Epidermal melanocyte (primary cell): Measurements from ENCODE around the gene UTF1.
A peak's percentile ranks its signal among the peaks of the same experiment; 100 is the strongest.

ENCODE experiments used
- DNase-seq: peaks from one replicate; pipeline ENCODE4 v3.0.0; 2011; ENCODE audit warnings: low spot score; ENCODE audit not compliant: insufficient read length

UTF1 gene

GRCh38 chr10:133245439-133246235 lies 15.6 kb downstream of the UTF1 start:
- DNase-seq, result no peak

- no peak for DNase-seq
These were observed 16.2 kb downstream of the UTF1 start for GRCh38 chr10:133246236-133246626.

DNA sequence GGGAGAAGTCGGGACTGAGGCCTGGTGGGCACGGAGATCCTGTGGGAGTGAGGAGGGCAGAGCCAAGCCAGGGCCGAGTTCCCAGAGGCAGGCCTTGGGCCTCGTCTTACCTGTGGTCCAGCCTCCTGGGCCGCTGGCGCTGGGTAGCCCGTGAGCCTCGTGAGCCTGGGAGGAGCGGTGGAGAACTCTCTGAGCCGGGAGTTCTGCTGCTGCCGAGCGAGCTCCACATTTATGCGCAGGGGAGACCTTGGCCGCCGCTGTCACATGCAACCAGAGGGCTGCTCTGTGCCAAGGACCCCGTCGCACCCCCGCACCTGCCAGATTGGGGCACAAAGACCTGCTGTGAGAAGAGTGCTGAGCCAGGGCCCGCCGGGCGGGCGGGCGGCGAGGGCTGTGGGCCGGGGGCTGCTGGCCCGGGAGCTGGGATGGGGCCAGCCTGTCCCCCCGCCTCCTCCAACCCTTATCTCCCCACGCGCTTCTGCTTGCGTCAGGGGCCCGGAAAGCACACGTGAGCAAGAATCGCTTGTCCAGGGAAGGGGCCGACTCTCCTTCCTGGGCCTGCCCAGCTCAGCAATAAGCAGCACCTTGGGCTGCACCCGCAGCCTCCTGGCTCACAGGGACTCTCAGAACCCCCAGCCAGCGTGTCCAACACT lies 17.8 kb downstream of the UTF1 start:
- no peak for DNase-seq

- no peak for DNase-seq
These were observed 18.3 kb downstream of the UTF1 start for GRCh38 chr10:133248334-133248715.

DNA sequence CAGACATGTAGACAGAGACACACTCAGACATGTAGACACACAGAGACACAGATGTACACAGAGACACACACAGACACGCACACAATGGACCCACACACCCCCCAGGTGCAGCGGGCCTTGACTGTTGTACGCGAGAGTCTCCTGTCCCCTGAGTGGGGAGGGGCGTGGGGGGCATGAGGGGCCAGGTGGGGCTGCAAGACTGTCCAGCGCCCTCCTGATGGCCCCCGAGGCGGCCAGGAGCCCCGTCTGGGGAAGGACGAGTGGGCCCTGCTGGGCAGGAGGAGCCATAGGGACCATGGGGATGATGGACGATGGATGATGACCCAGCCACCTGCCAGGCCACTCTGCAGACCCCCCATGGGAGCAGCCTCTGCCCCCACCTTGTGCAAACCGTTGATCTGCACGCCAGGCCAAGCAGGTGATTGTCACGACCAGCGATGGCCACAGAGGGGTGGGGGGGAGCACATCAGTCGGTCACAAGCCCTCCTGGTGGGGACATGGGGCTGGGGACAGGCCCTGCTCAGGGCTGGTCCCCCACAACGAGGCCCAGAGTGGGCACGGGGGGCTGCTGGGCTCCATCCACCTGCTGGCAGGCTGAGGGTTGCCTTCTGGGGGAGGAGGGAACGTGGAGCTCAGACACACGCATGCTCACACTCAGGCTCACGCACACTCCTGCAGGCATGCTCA lies 19.2 kb downstream of the UTF1 start:
- DNase-seq, result no peak

GRCh38 chr10:133249975-133250754 lies 20.1 kb downstream of the UTF1 start:
- no peak for DNase-seq

GRCh38 chr10:133251388-133252222 lies 21.6 kb downstream of the UTF1 start:
- DNase-seq, result no peak

DNA sequence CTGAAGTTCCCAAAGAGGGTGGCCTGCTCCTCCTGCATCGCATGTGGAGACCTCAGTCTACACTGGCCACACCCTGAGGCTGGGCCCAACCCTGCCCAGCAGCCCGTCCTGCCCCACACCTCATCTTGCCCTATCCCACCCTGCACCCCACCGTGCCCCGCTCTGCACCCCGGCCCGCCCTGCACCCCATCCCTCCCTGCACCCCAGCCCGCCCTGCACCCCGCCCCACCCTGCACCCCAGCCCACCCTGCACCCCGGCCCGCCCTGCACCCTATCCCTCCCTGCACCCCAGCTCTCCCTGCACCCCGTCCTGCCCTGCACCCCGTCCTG lies 22.2 kb downstream of the UTF1 start:
- DNase-seq, result no peak

- no peak for DNase-seq
These were observed 23.4 kb downstream of the UTF1 start for GRCh38 chr10:133253361-133253955.

- no peak for DNase-seq
These were observed 24.6 kb downstream of the UTF1 start for GRCh38 chr10:133254421-133255120.

- no peak for DNase-seq
These were observed 25.3 kb downstream of the UTF1 start for GRCh38 chr10:133255323-133255722.

DNA sequence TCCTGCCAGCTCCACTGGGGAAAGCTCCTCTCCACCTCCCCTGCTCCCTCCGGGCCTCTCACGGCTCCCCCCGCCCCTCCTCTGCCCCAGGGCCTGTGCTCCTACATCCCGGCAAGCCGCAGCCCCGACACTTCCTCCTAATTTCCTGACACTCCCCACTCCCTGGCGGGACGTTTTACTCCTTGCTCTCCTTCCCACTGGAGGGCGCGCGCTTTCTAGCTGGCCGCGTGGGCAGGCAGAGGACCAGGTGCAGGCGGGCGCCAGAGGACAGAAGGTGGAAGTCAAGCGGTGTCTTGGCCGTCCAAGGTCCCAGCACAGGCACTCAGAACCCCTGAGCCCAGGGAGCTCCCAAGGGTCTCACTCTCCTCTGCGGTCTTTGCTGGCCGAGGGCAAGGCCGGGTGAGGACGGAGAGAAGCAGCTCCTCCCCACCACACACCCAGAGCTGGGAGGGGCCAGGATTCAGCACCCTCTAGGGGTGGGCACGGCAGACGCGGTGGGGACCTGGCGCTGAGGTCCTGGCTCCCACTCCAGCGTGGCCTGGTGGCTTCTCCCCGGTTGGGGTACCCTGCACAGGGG lies 27.6 kb downstream of the UTF1 start:
- DNase-seq, result no peak

- no peak for DNase-seq
These were observed 28.2 kb downstream of the UTF1 start for GRCh38 chr10:133258066-133258817.

DNA sequence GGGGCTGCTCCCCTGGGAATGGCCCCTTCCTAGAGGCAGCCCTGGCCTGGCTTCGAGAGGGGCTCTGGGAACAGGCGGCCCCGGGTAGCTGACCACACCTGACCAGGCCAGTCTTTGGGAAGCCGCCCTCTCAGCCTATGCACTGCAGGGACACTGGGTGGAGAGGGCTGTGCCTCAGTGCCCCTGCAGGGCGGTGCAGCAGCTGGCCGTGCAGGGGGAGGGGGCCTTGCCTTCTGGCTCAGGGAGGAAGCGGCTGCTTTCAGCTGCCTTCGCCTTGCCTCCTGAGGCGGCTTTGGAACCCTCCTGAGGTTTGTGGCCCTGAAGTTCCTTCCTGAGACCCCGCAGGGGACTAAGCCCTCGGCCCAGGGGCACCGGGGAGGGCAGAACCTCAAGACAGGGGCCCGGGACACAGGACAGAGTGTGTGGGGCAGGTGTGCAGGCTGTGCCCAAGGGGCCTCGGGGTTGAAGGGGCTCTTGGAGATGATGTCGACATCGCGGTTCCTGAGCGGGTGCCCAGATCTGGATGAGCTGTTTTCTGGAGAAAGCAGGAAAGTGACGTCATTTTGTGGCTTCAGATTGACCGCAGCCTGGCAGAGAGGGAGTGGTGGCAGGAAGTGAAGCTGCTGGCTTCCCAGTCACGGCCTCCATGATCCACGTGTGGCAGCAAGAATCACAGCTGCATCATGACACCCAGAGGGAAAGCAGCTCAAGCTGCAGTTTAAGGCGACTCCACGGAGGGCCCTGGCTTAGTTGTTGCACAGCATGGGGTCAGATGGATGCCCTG lies 29.0 kb downstream of the UTF1 start:
- peak; percentile 87 for DNase-seq

DNA sequence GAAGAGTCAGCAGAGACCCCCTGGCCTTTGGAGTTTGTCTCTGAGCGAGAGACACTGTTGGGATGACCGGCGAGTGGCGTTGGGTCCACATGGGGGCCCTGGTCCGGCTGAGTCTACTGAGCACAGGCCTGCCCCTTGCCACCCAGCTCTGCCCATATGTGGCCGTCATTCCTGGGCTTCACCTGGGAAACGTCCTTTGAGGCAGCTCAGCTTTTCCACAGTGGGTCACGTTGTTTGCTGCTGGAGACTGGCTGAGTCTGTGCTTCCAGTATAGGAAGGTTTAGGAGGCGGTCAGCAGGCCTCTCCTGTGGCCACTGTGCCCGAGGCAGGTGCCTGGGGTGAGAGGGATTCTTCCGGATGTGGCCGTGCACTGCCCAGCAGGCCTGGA lies 29.6 kb downstream of the UTF1 start:
- DNase-seq, result no peak

DNA sequence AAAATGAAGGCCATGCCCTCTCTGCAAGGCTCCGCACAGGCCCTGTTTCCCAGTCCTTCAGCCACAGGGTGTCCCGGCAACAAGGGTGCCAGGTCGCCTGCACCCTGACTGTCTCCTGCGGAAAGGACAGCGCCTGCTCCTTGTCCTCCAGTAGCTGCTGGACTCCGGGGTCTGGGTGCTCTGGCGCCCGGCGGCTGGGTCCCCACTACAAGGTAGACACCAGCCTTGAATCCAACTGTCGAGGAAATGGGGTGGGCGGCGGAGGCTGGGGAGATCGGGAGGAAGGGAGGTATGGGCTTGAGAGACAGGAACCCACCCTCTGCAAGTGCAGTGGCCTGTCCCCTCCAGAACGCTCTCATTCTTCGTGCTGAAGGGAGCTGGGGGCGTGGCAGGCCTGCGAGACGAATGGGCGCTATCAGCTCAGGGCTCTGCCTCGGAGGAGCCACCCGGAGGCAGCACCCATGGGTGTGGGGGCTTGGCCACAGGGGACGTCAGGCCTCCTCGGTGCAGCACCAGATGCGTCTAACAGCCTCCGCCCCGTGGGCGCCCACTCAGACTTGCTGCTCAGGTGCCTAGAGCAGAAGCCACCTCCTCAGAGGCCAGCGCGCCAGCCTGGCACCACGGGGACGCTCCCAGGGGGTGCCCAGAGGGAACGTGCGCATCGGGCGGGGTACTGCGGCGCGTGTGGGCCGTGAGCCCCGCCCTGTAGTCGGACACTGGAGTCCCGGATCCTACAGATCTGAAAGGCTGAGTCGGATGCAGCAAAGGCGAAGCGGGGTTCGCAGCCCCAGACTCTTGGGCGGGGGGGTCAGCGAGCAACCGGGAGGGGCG lies 31.1 kb downstream of the UTF1 start:
- DNase-seq, result peak; percentile 34

- peak; percentile 84 for DNase-seq
These were observed 31.8 kb downstream of the UTF1 start for GRCh38 chr10:133261726-133262325.
